ENCODE data around the gene TP53RK. TPM values are rescaled to one million over a fixed set of nuclear protein-coding genes. Genes with fewer than 3 reads are reported as not detected.

Gene TP53RK
- total and polyA plus RNA-seq, 2 of the 13 experiments (the other 11 are each of a cell fraction or from before 2014, with no cell fraction given) = 12.9 to 25.5 TPM

GRCh38 chr20:46689082-46689753 lies at the start of gene TP53RK (continued):
- TF ChIP-seq HNF1A (IDR thresholded peaks at IDR 0.05; ENCODE audit: low read depth) = no peak
- TF ChIP-seq HNF1A (CRISPR knock-in tag; IDR thresholded peaks at IDR 0.05; ENCODE audit: borderline replicate concordance) = peak; percentile 67
- peak; percentile 87 for TF ChIP-seq ZSCAN25 (CRISPR knock-in tag; IDR thresholded peaks at IDR 0.05)
- TF ChIP-seq ZNF512B (CRISPR knock-in tag; IDR thresholded peaks at IDR 0.05; ENCODE audit: borderline replicate concordance) = no peak
- TF ChIP-seq TP53 (CRISPR knock-in tag; conservative IDR thresholded peaks at IDR 0.05) = 0 out of 2 replicates have a peak, but pooled peaks have one; percentile 74
- TF ChIP-seq ZKSCAN1 (IDR thresholded peaks at IDR 0.05; ENCODE audit: low read length) = no peak
- TF ChIP-seq ZBTB43 (CRISPR knock-in tag; conservative IDR thresholded peaks at IDR 0.05) = no peak; the same call in none of the 2 replicates
- TF ChIP-seq MBD4 (IDR thresholded peaks at IDR 0.05; ENCODE audit: borderline replicate concordance, low read length) = no peak
- no peak for TF ChIP-seq MATR3 (CRISPR knock-in tag; IDR thresholded peaks at IDR 0.05)
- peak; percentile 86 for TF ChIP-seq AGO1 (IDR thresholded peaks at IDR 0.05; ENCODE audit: low read depth, low read length, poor library complexity, severe bottlenecking)
- no peak for TF ChIP-seq MIER2 (CRISPR knock-in tag; IDR thresholded peaks at IDR 0.05)
- TF ChIP-seq SOX13 (IDR thresholded peaks at IDR 0.05) = no peak
- TF ChIP-seq SOX13 (CRISPR knock-in tag; conservative IDR thresholded peaks at IDR 0.05 in 1 of 2, IDR thresholded peaks at IDR 0.05 in 1 of 2) = peak in 1 of 2 experiments; percentile 6; a peak in 1 of 4 replicates
- no peak; the same call in 1 of the 2 replicates for TF ChIP-seq ZHX2 (IDR thresholded peaks at IDR 0.05; ENCODE audit: low read depth)
- TF ChIP-seq ZHX2 (CRISPR knock-in tag; IDR thresholded peaks at IDR 0.05; ENCODE audit: borderline replicate concordance) = peak; percentile 42; the same call in 1 of the 2 replicates

Measured in HepG2 (cell line).